ENCODE measurements around the gene RPL3.

RPL3 gene

DNA sequence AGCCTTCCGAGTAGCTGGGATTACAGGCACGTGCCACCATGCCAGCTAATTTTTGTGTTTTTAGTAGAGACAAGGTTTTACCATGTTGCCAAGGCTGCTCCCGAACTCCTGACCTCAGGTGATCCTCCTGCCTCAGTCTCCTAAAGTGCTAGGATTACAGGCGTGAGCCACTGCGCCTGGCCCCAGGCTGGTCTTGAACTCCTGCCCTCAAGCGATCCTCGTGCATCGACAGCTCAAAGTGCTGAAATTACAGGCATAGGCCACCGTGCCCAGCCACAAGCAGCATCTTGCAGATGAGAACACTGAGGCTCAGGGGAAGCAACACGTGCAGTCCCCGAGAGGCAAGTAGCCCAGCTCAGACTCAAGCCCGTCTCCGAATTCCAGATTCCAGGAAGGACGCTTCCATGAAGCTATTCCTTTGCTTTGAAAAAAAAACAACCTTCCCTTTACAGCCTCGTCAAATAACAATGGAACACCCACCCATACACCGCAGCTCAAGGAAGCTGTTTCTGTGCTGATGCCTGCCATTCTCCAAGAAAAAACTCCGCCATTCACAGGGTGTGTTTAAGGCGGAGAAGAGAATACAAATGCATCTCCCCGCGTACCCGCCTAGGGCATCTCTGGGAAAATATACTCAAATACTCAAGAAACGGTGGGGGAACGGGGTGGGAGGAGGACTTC, 40.1 kb downstream of the RPL3 start:
- no peak for DNase-seq

DNA sequence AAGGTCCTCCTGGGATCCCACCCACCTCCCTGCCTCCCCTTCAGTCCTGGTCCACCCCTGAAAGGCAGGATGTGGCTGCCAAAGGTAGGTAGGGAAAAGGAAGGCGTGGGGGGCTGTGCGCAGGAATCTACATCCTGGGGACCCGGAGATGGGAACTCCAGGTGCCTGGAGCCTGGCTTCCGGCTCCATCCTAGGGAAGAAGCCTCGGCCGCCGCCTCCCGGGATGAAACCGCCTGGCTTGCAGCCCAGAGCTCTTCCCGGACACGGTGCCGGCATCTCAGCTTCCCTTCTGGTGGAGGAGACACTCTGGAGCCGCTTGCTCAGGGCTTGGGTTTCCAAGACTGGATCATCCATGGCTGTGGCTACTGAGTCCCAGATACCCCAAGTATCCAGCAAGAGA, 41.4 kb downstream of the RPL3 start:
- no peak for DNase-seq

DNA sequence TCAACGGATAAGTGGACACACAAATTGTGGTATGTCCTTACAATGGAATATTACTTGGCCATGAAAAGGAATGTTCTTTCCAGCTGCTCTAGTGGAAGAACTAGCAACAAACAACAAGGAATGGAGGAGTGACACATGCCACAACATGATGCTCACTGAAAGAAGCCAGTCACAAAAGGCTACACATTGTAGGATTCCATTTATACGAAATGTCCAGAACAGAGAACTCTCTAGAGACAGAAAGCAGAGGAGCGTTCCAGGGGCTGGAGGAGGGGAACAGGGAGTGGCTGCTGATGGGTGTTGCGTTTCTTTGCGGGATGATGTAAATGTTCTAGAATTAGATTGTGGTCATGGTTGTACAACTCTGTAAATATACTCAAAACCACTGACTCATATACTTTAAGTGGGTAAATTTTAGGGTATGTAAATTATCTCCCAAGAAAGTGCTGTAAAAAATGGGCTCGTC, 42.2 kb downstream of the RPL3 start:
- no peak for DNase-seq

DNA sequence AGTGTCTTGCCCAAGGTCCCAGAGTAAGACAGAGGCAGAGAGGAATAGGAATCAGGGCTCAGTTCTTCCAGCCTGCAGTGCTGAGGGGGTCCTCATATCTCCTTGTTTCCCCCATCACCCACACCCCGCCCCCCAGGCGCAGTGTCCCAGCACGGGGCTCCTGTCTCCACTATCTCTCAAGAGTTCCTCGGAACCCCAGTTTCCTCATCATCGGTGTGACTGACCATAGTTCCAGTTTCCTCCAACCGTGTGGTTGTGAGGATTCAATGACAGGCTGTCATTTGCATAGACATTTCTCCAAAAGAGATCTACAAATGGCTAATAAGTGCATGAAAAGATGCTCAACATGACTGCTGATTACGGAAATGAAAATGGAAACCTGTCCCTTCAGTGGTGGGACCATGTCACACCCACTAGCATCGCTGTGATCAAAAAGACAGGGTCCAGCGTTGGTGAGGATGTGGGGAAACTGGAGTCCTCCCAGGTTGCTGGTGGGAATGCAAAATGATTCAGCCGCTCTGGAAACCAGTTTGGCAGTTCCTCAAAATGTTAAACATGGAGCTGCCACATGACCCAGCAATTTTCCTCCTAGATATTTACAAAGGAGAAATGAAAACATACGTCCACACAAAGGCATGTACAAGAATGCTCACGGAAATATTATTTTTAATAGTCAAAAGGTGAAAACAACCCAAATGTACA, 42.8 kb downstream of the RPL3 start:
- no peak for DNase-seq

DNA sequence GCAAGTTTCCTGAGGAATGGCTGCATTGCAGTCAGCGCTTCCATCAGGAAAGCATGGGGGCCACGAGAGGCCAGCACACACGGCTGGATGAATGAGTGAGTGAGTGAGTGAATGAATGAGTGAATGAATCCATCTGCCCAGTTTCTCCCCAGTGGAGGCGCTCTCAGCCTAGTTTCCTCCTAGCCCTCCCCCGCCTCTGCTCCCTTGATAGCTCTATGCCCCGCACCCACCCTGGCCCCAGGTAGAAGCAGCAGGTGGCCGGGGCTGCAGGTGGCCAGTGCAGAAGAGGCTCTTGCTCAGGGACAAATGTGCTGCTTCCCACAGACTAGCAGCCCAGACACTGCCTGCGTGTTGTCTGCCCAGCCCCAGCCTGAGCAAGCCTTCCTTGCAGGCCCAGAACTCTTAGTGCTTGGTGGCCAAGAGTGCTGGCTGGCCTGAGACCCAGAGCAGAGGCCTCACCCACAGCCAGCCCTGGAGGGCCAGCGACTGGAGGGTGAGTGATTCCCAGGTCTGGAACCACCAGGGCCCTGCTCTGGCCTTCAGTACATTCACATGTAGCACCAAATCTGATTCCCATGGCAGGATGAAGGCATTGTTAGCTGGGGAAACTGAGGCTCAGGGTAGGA, 43.5 kb downstream of the RPL3 start:
- DNase-seq: no peak

DNA sequence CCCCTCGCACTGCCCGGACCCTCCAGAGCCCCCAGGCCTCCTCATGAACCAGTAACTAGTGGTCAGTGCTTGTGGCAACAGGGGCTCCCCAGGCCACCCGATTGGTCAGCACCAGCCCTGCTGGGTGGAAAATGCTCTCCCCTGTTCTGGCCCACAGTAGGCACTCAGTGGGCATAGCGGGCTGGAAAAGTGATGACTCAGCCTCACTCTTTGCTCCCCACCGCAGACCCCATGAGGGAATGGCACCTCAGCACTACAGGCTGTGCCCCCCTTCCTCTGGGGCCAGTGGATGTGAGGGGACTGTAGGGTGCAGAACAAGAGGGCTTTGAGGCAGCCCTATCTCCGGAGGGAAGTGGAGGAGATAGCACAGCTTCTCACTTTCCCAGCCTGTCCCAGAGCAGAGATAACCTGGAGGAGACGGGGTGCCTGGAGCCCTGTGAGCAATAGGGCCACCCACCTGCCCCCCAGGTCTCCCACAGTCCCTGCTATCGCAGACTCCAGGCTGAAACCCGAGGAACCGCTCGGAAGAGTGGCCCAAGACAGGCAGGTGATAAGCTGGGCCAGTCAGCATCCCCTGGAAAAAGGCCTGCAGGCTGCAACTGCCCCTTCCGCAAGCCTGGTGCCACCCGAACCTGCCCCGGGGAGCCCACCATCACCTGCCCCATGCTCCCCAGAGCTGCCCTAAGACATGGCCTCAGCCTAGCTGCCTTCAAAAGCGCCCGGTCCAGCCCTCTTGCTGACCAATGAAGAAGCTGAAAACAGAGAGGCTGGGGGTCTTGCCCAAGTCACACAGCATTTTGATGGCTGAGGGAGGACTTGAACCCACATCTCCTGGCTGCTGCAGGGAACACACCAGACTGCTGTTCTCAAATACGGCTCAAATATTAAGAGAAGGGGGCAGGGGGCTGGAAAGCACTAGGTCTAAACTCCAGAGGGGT, 45.2 kb downstream of the RPL3 start:
- no peak for DNase-seq

DNA sequence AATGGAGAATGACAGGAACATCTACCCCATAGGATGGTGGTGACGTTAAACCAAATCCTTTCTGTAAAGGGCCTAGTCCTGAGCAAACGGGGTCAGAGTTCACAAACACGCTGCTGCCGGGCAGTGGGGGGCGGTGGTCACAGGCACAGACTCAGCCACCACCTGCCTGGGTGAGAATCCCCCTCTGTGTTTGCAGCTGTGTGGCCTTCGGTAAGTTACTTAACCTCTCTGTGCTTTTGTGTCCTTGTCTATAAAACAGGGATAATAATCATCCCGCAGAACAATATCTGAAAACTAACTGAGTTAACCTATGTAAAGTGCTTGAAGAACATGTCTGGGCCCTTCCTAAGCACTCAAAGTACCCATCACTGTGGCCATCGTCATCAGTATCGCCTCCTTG, 48.6 kb downstream of the RPL3 start:
- DNase-seq: no peak

DNA sequence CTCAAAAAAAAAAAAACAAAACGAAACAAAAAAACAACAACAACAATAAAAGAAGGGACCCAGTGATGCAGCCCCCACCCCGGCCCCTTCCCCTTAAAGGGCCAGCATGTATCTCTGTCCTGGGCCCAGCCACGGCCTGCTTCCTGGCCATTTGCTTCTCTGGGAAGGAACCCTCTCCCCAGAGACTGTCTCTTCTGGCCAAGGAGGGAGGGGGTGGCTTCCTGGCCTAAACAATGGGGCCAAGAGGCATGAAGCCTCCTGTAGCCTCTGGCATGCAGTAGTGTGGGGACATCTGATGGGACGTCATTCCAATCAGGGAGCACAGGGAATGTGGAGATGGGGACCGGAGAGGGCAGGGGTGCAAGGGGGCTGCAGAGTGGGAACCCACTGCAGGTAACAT, 49.1 kb downstream of the RPL3 start:
- no peak for DNase-seq

DNA sequence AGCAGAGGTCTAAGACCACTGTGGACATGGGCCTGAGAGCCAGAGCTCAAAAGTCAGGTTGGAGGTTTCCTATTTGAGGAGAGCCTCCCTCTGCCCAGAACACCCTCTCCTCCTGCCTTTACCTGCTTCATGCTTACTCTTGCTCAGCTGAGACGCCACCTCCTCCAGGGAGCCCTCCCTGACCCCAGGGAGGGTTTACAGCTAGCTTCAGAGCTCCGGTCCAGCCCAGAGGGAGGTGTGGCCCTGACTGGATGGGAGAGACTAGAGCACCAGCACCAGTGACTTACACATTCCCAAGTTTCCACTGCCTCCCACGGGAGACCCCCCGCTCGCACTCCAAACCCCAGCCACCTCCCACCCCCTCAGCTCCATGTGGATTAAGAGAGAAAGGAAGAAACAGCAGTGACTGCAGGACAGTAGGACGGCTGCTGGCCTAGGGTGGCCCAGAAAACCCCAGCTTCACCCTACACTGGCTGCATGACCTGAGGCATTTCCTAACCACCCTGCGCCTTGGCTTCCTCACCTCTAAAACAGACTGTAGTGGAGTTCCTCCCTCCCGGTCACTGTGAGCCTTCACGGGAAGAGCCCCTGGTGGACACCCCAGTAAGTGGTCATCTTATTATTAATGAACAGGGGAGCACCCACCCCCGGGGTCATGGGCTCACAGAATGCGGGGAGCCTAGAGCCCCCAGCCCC, 50.2 kb downstream of the RPL3 start:
- DNase-seq: no peak

DNA sequence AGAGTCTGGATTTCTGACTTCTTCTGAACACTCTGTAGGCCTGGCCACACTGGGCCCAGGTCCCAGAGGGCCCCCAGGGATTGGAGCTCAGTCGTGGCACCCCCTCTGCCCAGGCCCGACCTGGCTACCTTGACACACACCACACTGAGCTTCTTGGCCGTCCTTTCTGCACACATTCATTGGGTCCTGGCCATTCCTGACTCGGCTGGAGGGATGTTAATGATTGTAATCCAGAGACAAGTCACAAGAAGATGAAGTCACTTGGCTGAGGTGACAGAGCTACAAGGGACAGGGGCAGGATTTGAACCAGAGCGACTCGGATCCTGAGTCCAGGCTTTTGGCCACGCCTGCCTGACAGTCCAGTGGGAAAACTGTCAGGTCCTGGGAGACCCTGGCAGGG, 50.8 kb downstream of the RPL3 start:
- DNase-seq: no peak

DNA sequence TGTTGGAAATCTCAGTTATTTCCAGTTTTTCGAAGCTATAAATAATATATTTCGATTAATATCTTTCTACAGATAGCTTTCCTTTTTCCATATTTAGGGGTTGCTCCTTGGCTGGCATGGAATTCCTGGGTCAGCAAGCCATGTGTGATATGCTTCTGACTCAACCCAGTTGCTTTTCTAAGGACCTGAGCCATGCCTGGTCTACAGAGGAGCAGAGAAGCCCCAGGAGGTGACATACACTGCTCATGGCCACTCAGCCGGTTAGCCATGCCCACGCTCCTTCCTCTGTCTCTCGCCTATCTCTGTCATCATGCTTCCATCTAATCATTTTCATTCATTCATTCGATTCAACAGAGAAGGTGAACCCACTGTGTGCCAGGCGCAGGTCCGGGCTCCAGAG, 51.4 kb downstream of the RPL3 start:
- no peak for DNase-seq

DNA sequence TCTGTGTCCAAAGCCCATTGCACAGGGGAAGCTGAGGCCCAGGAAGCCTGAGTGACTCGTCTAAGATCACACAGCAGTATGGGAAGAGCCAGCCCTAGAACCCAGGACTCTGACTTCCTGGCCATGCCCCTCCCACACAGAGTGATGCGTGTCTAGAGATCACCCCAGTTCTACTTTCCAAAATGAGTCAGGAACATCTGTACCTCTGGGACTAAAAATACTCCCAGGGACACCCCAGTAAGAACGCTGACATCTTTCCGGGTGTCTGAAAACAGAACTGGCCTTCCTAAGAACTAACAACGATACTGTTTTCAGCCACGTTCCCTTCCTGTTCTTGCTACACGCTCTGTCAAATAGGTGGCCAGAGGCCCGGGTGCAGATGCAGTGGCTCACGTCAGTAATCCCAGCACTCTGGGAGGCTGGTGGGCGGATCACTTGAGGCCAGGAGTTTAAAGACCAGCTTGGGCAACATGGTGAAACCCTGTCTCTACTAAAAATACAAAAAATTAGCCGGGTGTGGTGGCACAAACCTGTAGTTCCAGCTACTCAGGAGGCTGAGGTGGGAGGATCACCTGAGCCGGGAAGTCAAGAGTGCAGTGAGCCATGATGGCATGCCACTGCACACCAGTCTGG, 52.9 kb downstream of the RPL3 start:
- no peak for DNase-seq

DNA sequence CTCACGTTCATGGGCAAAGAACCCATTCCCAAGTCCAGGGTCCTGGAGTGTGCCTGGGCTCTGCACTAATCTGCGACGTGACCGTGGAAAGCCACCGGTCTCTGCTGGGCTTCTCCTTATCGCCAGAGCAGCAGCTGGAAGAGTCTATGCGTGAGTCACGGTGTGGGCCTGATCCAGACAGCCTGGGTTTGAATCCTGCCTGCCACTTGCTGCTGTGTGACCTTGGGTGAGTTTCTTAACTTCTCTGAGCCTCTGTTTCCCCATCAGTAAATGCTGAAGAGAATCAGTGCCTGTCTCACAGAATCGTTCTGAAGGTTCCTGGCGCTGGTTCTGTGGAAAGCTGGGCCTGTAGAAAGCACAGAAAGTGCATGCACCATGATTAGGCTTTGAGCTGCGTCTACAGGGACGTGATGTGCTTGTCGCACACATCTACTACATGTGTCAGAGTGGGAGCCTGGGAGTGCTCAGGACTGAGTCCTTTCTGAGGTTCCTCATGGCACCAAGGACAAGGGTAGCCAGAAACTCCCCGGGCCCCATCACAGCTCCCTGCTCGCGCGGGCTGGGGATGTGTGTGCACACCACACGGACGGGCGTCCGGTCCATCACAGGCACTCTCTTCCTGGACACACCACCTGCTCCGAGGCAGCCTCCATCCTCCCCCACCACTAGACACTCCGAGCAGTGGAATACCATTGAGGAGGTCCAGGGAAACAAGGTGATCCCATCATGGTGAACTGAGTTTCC, 54.1 kb downstream of the RPL3 start:
- no peak for DNase-seq

DNA sequence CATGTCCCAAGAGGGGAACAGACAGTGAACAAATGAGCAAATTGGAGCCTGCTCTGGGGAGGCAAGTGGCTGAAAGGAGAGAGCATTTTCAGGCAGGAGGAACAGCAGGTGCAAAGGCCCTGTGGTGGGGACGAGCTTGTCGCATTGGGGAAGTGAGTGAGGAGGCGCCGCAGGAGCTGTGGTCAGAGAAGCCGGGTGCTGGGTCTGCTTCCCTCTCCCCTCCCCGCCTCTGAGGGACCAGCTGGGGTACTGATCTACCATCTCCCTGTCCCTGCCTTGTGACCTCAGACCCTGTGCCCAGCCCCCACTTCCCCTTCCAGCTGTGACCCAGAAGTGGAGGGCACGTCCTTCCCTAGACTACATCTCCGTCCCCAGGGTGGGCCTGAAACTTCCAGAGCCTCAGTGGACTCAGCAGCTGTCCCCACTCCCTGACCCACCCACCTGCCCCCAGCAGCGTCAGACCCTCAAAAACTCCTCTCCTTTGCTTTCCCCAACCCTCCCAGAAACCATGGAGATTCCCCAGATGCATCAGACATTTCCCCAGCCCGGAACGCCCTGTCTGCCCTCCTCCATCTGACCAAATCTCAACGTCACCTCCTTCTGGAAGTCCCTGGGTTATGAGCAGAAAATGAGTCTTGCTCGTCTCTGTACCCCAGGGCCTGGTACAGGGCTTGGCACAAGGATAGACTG, 54.9 kb downstream of the RPL3 start:
- no peak for DNase-seq

DNA sequence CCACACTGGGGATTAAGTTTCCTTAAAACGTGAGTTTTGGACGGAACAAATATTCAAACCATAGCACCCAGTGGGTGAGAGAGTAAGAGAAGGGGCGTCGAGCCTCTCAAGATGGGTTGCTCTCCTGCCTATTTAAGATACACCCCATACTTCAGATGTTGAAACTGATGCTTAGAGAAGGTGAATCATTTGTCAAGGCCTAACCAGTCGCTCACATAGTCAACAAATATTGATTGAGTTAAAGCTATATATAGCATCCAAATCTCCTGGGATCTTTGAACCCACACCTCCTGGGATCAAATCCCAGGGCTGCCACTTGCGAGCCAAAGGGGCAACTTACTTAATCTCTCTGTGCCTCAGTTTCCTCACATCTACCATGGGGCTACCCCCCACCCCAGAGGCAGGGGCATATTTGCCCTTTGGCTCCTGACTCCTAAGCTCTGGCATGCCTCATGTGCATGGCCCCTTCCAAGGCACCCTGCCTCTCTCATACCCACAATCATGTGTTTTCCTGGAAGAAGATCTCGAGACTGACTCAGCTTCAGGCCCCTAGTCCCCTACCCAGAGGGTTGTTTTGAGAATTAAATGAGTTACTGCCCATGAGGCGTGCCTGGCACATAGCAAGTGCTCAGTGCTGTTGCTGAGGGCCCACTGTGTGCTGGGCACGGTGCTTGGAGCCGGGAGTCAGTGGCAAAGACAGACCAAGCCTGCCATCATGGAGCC, 55.6 kb downstream of the RPL3 start:
- DNase-seq: no peak
